ENCODE data around the gene CLEC4F. TPM values are rescaled to one million over a fixed set of nuclear protein-coding genes. Genes with fewer than 3 reads are reported as not detected.

Gene CLEC4F, protein sequence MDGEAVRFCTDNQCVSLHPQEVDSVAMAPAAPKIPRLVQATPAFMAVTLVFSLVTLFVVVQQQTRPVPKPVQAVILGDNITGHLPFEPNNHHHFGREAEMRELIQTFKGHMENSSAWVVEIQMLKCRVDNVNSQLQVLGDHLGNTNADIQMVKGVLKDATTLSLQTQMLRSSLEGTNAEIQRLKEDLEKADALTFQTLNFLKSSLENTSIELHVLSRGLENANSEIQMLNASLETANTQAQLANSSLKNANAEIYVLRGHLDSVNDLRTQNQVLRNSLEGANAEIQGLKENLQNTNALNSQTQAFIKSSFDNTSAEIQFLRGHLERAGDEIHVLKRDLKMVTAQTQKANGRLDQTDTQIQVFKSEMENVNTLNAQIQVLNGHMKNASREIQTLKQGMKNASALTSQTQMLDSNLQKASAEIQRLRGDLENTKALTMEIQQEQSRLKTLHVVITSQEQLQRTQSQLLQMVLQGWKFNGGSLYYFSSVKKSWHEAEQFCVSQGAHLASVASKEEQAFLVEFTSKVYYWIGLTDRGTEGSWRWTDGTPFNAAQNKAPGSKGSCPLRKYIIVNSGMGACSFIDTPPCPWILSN
- total RNA-seq: under 0.01 TPM in 2 replicates

DNA sequence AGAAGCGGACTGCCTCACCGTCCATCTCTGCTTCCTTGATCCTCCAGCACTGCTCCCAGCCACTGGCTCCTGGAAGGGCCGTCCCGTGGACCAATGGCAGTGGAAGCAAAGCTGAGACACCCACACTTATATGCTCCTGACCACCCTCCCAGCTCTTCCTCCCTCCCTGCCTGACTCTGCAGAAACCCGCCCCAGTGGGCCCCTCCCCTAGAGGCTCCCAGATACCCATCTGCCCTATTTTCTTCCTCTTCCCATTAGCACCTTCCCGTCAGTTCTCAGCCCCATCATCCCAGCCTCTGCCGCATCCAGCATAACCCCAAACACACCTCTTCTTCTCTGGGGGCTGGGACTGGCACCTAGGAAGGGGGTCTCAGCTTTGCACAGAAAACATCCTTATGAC is at the start of gene CLEC4F:
Gene CLEC4F (minus strand): TSS at position 101 of the 400 bp plus-strand sequence. CDS start 76 bp downstream, at position 25.
- DNase-seq (ENCODE audit: low read depth in 2 of 2): no peak

DNA sequence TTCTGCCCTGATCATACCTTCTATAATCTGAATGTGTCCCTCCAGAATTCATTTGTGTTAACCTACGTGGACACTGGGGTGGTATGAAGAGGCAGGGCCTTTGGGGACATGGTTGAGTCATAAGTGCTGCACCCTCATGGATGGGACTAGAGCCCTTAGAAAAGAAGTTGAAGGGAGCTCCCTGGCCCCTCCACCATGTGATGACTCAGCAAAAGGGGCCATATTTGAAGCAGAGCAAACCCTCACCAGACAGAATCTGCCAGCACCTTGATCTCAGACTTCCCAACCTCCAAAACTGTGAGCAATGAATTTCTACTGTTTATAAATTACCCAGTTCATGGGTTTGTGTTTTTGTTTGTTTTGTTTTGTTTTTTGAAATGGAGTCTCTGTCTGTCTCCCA is 48.6 kb upstream of the CLEC4F start:
- DNase-seq (ENCODE audit: low read depth in 2 of 2): no peak

DNA sequence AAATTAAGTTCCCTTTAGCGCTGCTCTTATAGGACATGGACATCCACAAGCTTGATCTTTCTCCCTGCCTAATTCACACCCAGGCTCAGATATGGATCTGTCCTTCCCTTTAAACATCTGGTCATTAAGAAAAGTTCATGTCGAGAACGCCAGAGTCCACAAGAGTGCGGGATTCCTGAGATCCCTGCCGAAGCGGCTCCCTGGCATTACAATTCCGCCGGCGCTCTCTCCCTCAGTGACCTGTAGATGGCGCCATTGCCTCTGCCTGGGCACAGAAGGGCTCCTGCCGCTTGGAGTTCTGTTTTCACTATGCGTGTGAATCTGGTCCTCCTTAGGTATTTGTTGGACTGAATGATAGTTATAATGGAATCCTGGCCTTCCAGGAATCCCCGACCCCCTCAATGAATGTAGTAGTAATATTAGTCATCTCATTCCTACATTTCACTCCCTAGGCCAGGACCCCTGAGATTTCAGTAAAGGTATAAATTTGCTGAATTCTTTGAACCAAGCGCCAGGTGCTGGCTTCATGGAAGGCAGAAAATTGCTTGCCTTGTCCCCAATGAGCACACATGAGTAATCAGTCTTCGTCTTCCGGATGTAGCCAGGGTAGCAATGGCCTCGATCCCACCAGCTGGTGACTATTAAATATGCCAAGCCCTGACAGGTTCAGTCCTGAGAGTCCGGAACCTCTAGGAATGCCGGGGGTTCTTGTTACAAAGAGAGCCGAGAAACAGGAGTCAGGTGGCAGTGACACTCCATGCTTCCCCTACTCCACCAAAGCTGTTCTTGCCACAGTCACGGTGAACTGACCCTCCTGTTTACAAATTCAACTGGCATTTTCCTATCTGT is 41.6 kb upstream of the CLEC4F start:
- peak; percentile 78 to 79 for DNase-seq (ENCODE audit: low read depth in 2 of 2)

DNA sequence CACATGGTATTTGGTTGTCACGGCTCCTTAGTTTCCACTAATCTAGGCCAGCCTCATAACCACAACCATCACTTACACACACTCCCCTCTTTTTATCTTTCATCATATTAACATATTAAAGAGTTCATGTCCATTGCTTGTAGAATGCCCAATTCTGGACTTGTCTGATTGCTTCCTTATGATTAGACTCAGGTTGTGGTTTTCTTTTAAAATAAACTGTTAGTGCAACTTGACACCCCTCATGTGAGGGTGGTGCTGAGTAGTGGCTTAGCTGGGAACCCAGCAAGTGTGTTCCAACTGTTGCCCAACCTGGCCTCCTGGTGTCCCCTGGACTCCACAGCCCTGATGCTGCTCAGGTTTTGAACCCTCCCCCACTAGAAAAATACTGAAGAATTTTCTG is 35.3 kb upstream of the CLEC4F start:
- DNase-seq (ENCODE audit: low read depth in 2 of 2): no peak

DNA sequence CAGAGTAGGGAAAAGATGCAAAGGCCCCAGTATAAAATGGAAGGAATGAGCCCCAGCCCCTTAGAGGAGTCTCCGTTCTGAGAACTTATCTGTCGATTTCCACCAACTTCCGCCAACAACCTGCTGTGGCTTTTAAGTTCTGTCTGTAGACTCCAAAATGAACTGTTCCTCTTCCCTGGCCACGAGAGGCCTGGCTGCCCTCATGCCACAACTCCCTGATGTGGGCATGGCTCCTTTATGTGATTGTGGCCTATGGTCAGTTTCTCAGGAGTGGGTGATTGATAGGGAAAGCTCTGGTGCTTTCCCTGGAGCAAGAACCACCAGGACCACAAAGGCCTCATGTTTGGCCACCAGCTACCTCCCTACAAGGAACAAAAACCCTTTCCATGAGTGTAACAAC is 34.0 kb upstream of the CLEC4F start:
- DNase-seq (ENCODE audit: low read depth in 2 of 2): no peak

DNA sequence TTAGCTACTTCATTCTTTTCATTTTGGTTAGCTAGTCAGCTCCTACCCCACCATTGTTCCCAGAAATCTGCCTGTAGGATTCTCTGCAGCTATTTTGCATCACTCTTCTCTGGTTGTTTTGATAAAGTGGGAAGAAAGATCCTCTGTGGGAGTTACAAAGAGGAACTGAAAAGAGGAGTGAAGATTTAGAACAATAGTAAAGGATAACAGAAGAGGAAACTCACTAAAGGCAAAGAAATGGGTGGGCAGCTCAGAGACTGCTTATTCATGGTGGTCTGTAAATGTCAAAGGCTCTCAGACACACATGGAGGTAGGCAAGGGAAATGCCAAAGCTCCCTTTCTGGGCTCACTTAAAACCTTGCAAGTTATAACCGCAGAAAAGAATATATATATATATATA is 32.4 kb upstream of the CLEC4F start:
- no peak for DNase-seq (ENCODE audit: low read depth in 2 of 2)

DNA sequence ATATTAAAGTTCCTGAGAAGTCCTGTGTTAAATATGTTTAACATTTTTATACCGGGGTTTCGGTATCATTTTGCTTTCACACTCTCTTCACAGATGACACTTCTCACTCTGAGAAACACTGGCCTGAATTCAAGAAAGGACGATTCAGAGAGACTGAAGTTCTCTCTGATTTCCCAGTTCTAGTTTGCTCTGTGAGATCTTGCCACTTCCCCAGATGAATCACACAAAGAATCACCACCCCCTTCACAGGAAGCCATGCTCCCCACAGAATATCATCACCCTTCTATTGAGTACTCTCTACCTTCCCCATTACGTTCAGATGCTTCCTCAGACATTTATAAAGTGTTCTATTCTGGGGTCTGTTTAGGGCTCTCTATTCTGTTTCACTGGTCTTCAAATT is 31.3 kb upstream of the CLEC4F start:
- DNase-seq (ENCODE audit: low read depth in 2 of 2): peak in 1 of 2 donors; percentile 61

DNA sequence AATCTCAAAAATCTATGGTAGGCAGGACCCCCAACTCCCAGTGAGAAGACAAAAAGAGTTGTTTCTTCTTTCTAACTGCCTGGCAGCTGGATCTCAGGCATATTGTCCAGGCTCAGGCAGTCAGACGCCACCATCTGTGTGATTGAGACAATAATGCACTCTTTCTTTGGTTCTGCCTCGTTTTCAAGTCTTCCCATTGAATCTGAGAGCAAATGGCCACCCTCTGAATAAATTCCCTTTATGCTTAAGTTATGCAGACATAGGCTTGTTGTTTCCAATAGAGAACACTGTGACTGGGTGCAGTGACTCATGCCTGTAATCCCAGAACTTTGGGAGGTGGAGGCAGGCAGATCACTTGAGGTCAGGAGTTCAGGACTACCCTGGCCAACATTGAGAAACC is 30.5 kb upstream of the CLEC4F start:
- no peak for DNase-seq (ENCODE audit: low read depth in 2 of 2)

DNA sequence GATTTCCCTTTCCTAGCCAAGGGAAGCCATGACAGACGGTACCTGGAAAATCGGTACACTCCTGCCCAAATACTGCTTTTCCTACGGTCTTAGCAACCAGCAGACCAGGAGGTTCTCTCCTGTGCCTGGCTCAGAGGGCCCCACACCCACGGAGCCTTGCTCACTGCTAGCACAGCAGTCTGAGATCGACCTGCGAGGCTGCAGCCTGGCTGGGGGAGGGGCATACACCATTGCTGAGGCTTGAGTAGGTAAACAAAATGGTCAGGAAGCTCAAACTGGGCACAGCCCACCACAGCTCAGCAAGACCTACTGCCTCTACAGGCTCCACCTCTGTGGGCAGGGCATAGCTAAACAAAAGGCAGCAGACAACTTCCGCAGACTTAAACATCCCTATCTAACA is 22.0 kb upstream of the CLEC4F start:
- DNase-seq (ENCODE audit: low read depth in 2 of 2): no peak

DNA sequence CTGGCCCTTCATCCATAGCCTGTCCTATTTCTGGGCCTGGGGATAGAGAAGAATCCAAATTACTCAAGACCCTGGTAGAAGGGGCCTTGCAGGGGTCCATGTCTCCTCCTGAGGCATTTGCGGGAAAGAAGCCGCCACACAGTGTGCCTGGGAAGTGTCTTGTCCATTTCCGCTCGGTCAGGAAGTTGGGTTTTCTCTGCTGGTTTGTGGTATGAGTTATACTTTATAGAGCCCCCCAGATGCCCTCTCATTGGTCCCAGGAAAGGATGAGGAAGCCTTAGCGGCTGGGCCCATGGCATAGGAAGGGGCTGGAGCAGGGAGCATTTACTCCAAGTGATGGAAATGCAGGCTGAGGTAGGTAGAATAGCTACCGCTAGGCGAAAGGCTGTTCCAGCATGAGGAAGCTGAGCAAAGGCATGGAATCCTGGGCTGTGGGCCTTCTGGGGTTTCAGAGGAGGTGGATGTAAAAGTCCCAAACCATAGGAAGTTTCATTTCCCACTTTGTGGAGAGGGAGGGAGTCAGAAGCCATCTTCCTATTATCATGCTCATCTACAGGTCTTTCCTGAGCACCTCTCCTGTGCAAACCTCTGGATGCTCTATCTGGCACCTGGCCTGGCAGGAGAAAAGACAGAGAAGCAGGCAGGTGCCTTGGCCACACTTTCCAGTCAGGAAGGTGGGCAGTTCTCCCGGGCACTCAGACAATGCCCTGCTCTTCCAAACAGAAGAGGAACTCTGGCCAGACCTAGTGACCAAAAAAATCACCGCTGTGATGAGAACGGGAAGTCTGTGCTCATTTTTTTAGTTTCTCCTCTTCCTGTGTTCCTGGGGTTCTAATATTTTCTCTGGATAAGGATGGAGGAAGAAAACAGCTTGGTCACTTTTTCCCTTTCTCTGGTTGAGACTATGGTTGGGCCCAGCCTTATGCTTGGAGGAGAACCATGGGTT is 17.9 kb upstream of the CLEC4F start:
- peak in 1 of 2 donors; percentile 29 for DNase-seq (ENCODE audit: low read depth in 2 of 2)

DNA sequence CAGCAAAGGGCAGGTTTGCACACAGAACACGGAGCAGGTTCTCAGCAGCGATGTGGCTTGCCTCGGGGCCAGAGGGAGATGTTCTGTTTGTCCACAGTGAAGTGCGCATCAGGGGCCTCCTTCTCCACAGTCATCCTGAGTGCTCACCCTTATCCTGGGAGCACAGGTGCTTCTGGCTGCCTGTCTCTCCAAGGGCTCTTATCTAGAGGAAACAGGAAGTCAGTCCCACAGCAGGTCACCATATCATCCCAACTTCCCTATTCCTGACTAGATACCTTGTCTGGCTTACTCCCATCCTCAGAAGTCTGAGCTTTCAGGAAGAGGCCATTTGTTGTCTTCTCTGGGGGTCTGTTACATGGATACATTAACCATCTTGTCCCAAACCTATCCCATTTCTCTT is 15.2 kb upstream of the CLEC4F start, which contains the start of gene CD207:
Gene CD207 (minus strand): TSS at position 174 of the 400 bp plus-strand sequence. CDS start 40 bp downstream, at position 134.
- DNase-seq (ENCODE audit: low read depth in 2 of 2): no peak

DNA sequence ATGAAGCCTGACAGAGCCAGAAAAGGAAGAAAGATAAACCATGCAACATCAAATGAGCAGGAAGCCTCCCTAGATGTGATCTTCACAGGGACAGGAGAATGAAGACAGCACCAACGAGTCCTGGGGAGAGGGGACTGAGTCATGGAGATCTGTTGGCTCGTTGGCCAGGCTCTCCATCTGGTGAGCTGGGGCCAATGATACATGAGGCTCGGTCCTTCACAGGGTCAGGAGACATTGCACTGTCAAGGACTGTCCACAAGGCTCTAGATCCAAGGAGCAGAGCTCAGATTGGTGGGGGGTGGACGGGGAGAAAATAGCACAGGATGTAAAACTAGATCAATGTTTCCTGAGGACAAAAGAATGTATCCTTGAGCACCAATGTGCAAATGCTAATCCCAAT is 14.5 kb upstream of the CLEC4F start:
- DNase-seq (ENCODE audit: low read depth in 2 of 2): no peak

DNA sequence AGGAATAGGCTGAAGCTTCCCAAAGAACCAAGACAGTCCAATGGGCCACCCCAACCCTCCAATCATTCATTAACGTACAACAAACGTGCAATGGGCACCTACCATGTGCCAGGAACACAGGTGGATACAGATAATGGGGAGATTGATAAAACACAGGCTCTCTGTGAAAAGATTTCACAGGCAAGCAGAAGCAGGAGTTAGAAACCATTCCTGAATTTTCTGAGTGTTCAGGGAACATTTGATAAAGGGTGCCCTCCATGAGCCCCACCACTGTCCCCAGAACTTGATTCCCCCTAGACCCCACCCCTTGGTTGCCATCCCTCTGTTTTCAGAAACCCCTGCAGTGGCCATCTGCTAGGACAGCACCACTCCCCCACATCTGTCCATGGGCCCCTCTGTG is 13.7 kb upstream of the CLEC4F start:
- no peak for DNase-seq (ENCODE audit: low read depth in 2 of 2)

DNA sequence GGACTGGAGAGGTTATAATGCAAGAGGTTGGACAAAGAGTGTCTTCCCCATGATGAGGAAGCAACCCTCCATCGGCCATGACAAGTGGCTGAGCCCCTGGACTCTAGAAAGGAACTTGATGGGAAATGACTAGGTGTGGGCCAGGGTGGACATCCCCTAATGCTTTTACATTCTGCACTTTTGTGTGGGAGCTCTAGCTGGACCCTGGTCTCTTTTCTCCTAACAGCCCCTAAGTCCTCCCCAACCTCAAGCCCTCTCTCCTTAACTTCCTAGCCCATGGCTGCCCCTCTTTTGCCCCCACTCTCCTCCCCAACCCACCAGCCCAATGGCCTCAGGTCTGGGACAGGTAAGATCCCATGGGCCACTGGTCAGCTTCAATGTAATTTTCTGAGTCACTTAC is 12.8 kb upstream of the CLEC4F start:
- no peak for DNase-seq (ENCODE audit: low read depth in 2 of 2)

DNA sequence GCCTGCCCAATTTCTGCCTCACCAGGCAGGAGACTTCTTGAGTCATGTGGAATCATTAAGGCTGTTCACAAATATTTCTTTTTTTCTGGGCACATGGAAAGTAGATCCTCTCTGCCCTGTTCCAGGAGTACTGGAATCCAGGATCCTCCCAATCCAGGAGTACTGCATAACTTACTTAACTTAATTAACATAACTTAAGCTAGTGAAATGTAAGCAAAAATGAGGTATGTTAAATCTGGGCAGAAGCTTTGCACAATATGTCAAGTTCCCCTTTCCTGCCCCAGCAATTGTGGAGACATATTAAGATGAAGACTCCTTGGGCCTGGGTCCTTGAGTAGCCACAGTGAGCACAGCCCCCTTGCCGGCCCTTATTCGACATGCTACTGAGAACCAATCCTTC is 12.0 kb upstream of the CLEC4F start:
- DNase-seq (ENCODE audit: low read depth in 2 of 2): no peak

DNA sequence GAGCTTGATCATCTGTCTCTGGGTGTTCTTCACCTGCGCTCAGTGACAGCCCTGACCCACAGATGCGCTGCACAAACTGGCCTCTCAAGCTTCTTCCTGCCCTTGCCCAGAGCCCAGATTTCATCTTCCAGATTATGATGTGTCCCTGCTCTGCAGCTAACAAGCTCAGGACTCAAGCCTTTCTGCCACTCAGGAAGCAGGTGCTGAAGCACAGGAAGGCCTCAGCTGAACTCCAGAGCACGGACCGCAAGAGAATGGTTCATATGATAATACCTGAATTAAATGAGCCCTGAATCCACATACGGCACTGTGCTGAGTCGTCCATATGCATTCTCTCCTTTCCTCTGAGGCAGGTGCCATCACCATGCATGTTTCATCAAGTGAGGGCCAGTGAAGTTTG is 11.5 kb upstream of the CLEC4F start:
- DNase-seq (ENCODE audit: low read depth in 2 of 2): peak; percentile 71 to 84

DNA sequence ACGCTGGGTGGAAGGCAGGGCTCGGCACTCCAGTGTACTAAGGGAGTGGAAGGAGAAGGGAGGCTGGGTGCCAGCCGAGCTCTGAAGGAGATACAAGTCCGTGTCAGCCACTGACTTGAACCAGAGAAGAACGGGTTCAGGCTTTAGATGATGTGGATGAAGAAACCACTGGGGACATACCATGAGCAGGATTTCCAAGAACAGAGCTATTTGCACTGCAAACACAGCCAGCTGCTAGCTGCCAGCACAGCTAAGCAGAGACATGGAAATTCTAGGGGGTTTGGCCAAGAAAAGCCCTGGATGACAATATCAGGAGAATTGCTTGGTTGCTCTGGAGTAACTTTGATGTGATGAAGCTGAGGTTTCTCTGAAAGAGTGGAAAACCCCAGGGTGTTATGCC is 10.0 kb upstream of the CLEC4F start:
- peak in 1 of 2 donors; percentile 18 for DNase-seq (ENCODE audit: low read depth in 2 of 2)

DNA sequence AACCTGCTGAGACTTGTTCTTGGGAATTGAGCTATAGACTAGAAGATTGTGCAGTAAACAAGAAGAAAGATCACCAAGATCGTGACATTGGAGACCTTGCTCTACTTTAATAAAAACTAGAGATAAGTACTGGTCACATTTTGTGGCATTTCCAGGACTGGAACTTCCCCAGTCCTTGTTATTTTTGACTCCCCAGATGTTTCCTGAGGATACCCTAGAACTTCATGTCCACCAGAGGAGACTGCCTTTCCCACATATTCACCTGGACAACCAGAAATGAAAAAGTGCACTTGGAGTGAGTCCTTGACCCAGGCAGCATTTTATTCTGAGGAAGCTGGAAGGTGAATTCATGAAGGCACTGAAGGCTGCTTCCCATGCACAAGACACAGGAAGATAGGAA is 9.5 kb upstream of the CLEC4F start:
- peak; percentile 60 to 67 for DNase-seq (ENCODE audit: low read depth in 2 of 2)

DNA sequence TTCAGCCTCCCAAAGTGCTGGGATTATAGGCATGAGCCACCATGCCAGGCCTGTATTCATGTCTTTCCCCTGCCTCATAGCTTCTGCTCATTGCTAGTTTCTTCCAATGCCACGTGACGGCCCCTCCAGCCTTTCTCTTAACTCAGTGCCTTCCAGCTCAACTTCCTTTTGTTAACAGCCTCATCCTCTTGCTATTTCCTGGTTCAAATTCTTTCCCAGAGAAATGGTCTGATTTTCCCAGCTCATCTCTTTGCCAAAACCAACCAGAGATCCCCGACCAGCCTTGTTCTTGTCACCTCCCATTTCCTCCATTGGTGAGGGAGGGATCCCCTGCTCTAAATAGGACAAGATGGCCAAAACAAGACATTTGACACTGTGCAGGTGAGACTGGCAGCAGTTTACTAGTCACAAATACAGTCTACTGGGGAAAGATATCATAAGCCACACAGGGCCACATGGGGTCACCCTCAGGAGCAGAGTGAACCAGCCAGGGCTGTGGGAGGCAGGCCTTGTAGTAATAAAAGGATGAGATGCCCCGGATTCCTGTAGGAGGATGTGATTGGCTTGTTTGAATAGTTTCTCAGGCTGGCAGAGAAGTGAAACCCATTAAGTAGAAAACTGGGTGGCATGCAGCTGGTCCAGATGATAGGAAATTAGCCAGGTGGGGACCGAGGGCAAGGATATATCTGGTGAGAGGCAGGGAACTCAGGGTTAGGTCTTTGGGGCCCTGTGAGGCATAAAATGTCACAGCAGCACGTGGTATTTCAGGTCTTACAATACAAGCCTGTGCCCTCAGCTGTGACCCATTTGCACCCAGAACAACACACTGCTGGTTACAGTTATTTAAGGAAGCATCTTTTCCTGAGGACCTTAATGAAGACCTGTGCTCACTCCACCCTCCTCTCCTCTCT is 8.8 kb upstream of the CLEC4F start:
- DNase-seq (ENCODE audit: low read depth in 2 of 2): peak; percentile 83 to 95

DNA sequence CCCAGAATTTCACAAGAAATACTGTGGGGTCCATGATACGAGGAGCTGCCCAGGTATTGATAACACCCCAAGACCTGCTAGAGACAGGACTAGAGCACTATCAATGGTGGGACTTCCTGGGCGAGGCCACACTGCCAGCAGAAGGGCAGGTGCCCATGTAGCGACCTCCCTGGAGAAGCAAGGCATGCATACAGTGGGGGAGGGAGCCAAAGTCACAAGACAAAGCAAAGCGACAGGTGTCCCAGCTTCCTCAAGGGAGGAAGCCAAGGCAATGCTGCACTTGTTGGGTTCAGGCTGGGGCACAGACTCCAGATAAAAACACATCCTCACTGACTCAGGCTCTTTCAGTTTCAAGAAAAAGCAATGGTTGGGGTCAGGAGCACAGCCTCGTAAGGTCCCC is 7.7 kb upstream of the CLEC4F start:
- DNase-seq (ENCODE audit: low read depth in 2 of 2): peak in 1 of 2 donors; percentile 23
